ENCODE data around the gene LYSET. TPM values are rescaled to one million over a fixed set of nuclear protein-coding genes. Genes with fewer than 3 reads are reported as not detected.
A peak's percentile ranks its signal among the peaks of the same experiment; 100 is the strongest.
"Not testable (repeated sequence)": the region's sequence is repeated elsewhere in the genome, so short reads cannot be mapped to it uniquely, and the experiment has no call there.

The LYSET gene
- total RNA-seq, 2 donors from 2014 or later, result 31.3 to 36.8 TPM

DNA sequence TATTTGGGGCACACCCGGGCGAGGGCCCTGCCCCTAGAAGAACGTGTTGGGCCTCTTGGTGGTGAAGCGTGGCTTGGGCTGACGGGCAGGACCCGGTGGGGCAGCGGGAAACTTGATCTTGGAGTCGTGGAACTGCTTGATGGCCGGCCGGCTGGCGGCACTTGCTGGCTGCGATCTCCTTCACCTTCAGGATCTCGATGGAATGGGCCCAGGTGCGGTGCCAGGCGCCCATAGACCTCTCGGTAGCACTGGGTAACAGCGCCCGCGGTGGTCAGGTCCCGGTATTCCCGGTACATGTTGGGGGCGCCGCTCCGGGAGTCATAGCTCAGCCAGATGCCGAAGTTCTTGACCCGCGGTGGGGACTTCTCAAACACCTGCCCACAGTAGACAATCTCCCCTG is 38.4 kb downstream of the LYSET start:
- intact Hi-C loops (cut with DNase I), result no loop called here
- DNase-seq, result no peak
- no peaks in the 10 kb centered on the region for H3K9me3 ChIP-seq
- no peaks in the 10 kb centered on the region for H3K27me3 ChIP-seq
- no peak overlapping the region for H3K9ac ChIP-seq (ENCODE audit: low read depth in 2 of 2, low read length in 2 of 2)
- TF ChIP-seq, protein P1, sequence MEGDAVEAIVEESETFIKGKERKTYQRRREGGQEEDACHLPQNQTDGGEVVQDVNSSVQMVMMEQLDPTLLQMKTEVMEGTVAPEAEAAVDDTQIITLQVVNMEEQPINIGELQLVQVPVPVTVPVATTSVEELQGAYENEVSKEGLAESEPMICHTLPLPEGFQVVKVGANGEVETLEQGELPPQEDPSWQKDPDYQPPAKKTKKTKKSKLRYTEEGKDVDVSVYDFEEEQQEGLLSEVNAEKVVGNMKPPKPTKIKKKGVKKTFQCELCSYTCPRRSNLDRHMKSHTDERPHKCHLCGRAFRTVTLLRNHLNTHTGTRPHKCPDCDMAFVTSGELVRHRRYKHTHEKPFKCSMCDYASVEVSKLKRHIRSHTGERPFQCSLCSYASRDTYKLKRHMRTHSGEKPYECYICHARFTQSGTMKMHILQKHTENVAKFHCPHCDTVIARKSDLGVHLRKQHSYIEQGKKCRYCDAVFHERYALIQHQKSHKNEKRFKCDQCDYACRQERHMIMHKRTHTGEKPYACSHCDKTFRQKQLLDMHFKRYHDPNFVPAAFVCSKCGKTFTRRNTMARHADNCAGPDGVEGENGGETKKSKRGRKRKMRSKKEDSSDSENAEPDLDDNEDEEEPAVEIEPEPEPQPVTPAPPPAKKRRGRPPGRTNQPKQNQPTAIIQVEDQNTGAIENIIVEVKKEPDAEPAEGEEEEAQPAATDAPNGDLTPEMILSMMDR (IDR thresholded peaks at IDR 0.05), result no peak
- no peak overlapping the region for H3K27ac ChIP-seq
- H3K4me1 ChIP-seq, result no peaks in the 10 kb centered on the region
- H3K4me3 ChIP-seq, result no peak overlapping the region
- peaks cover 4% of the 10 kb centered on the region for H3K36me3 ChIP-seq

DNA sequence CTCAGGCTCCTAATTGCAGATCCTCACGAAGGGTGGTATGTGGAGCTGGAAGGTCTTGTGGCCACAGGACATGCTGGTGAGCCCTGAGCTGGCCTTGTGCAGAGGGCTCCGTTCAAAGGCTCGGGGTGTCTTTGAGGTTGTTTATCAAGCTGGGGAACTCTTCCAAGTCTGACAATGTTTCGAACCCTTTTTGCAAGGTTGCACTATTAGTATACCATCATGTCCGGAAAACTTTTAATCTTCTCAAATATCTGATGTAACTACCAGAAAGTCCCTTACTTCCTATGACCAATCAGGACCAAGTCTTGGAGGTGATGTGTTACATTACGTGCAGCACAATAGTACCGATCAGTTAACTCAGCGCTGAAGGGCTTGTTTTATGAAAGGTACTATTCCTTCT is 43.4 kb downstream of the LYSET start:
- DNase-seq, result no peak
- H3K9ac ChIP-seq (ENCODE audit: low read depth in 2 of 2, low read length in 2 of 2), result no peak overlapping the region
- H3K36me3 ChIP-seq, result peaks cover 4% of the 10 kb centered on the region
- no peaks in the 10 kb centered on the region for H3K4me1 ChIP-seq
- intact Hi-C loops (cut with DNase I), result no loop called here
- no peak overlapping the region for H3K27ac ChIP-seq
- no peaks in the 10 kb centered on the region for H3K9me3 ChIP-seq
- TF ChIP-seq, protein P1 (IDR thresholded peaks at IDR 0.05), result no peak
- H3K4me3 ChIP-seq, result no peak overlapping the region
- H3K27me3 ChIP-seq, result no peaks in the 10 kb centered on the region

DNA sequence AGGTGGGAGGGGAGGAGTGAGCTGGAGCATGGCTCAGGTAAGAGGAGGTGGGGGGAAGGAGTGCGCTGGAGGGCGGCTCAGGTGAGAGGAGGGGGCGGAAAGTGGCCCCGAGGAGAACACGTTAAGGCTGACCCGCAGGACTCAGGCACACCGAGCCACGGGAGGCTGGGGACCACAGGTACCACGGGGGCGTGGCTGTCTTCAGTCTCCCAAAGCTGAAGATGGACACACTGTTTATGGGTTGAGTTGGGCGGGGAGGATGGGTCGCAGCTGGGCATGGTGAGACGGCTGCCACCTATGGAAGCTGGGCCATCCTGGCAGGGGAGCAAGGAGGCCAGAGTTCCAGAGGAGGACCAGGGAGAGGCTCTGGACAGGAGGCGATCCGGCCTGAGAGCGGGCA is 45.4 kb downstream of the LYSET start:
- DNase-seq, result no peak
- H3K36me3 ChIP-seq, result no peaks in the 10 kb centered on the region
- H3K4me3 ChIP-seq, result no peak overlapping the region
- H3K27ac ChIP-seq, result no peak overlapping the region
- no peaks in the 10 kb centered on the region for H3K27me3 ChIP-seq
- no peaks in the 10 kb centered on the region for H3K9me3 ChIP-seq
- TF ChIP-seq, protein P1 (IDR thresholded peaks at IDR 0.05), result no peak
- no peak overlapping the region for H3K9ac ChIP-seq (ENCODE audit: low read depth in 2 of 2, low read length in 2 of 2)
- intact Hi-C loops (cut with DNase I), result no loop called here
- no peaks in the 10 kb centered on the region for H3K4me1 ChIP-seq

DNA sequence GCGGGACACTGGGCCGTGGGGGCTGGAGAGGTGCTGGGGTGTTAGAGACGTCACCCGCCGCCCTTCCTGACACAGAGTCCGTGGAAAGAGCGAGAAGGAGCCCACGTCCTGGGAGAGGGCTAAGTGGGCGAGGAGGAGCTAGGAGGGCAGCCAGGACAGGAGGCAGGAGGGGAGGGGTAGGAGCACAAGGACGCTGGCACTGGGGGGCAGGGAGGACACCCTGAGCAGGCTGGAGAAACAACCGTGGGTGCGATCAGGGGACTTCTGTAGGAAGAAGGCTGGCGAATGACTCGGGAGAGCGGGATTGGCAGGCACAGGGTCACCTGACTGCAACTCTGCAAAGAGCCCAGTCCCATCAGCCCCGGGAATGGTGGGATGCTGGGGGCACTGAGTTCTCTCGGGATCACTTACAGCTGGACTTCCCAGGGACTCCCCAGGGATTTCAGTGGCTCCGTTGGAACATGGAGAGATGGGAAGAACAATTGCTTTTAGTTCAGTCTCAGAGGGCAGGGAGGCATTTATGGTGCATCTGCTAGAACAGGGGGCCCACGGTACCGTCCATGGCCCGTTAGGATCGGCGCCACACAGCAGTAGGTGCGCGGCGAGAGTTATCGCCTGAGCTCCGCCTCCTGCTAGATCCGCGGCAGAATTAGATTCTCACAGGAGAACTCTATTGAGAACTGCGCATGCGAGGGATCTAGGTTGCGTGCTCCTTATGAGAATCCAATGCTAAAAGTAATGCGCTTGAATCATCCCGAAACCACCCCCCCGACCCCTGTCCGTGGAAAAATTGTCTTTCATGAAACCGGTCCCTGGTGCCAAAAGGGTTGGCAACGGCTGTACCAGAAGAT is 46.2 kb downstream of the LYSET start:
- Histone ChIP-seq H3K4me1 (no peaks in the 10 kb centered on the region), H3K27me3 (no peaks in the 10 kb centered on the region), H3K36me3 (no peaks in the 10 kb centered on the region), H3K4me3 (no peak overlapping the region), H3K9ac (ENCODE audit: low read depth in 2 of 2, low read length in 2 of 2) (peak overlapping the region in 1 of 2 donors; percentile 56), H3K27ac (no peak overlapping the region), H3K9me3 (no peaks in the 10 kb centered on the region)
- no peak for DNase-seq
- intact Hi-C loops (cut with DNase I), result no loop called here
- TF ChIP-seq, protein P1 (IDR thresholded peaks at IDR 0.05), result no peak

DNA sequence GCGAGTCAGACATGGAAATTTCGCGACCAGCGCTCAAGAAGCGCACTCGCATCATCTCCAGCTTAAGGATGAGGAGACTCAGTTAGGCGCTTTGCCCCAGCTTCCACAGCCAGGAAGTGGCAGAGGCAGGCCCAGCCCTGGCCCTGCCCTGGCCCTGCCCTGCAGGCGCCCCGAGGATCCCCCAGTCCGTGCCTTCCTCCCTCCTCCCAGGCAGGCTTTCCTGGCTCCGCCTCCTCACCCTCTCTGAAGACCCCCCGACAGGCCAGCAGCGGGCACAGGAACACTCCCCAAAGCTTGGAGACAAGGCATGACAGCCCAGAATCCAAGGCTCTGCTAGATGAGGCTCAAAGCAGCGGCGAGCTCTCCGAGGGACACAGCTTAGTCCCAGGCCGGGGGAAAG is 47.0 kb downstream of the LYSET start:
- H3K4me3 ChIP-seq, result no peak overlapping the region
- intact Hi-C loops (cut with DNase I), result no loop called here

DNA sequence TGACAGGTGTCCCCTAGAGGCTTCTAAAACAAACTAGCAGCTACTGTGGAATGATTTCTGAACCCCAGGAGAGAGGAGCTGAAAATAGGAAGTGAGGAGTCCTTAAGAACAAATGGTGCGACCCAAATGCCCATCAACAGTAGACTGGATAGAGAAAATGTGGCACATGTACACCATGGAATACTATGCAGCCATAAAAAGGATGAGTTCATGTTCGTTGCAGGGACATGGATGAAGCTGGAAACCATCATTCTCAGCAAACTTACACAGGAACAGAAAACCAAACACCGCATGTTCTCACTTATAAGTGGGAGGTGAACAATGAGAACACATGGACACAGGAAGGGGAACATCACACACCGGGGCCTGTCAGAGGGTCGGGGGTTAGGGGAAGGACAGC is 48.0 kb downstream of the LYSET start:
- H3K4me3 ChIP-seq; H3K27ac ChIP-seq; intact Hi-C loops (cut with DNase I); H3K36me3 ChIP-seq; DNase-seq; H3K27me3 ChIP-seq; H3K4me1 ChIP-seq; H3K9ac ChIP-seq (ENCODE audit: low read depth in 2 of 2, low read length in 2 of 2); H3K9me3 ChIP-seq: not testable (repeated sequence)

More for the DNA sequence above, 47.0 kb downstream of the LYSET start:
- no peaks in the 10 kb centered on the region for H3K4me1 ChIP-seq
- H3K9me3 ChIP-seq, result no peaks in the 10 kb centered on the region
- H3K27me3 ChIP-seq, result no peaks in the 10 kb centered on the region
- no peak overlapping the region for H3K27ac ChIP-seq
- DNase-seq, result no peak
- H3K9ac ChIP-seq (ENCODE audit: low read depth in 2 of 2, low read length in 2 of 2), result no peak overlapping the region
- no peaks in the 10 kb centered on the region for H3K36me3 ChIP-seq
- TF ChIP-seq, protein P1 (IDR thresholded peaks at IDR 0.05), result no peak

Measured in colonic mucosa (tissue), 4 donors.